Endothelial cell of umbilical vein (primary cell): ENCODE measurements around the gene SLC18A3. TPM values are rescaled to one million over a fixed set of nuclear protein-coding genes. Genes with fewer than 3 reads are reported as not detected.

Experiments
- BruUV-seq: library from RNA; stranded (reverse); fragments of 400-500 nt; replicated peaks from 2 replicates; lab custom pipeline; 2021; lab: Mats Ljungman, UMichigan
- CTCF ChIA-PET: fragments of 300-600, 350-600 bp; sonication (Branson Sonifier 250); formaldehyde crosslinking; loops from one replicate; lab custom pipeline; 2021; ENCODE audit warnings: antibody characterized with exemption, inconsistent platforms; lab: Charles Lee
- POLR2A ChIA-PET: fragments of 300-600, 350-600 bp; sonication (Branson Sonifier 250); formaldehyde crosslinking; loops from one replicate; lab custom pipeline; 2021; ENCODE audit warnings: antibody characterized with exemption, inconsistent platforms; lab: Charles Lee
- DNase-seq: peaks from one replicate; pipeline ENCODE4 v3.0.0-alpha.2; 2011; ENCODE audit warnings: low read depth, low spot score
- FAIRE-seq: peaks from 2 replicates; lab custom pipeline; 2011; peaks lifted over from hg19 to GRCh38; lab: Jason Lieb, UNC
- H2AFZ ChIP-seq: 2 replicates; pipeline ENCODE4 v1.6.0; 2012; ENCODE audit warnings: low read depth, low read length, control low read depth, inconsistent platforms
- H3K27ac ChIP-seq: 2 replicates; pipeline ENCODE4 v1.5.1; 2011; ENCODE audit warnings: low read depth, mild to moderate bottlenecking, control low read depth, low read length, moderate library complexity; ENCODE audit not compliant: insufficient read depth
- H3K27me3 ChIP-seq, 2 experiments: 2 replicates each; pipeline versions ENCODE4 v1.6.0 to v1.6.1; 2011; ENCODE audit warnings: low read length in 2 of 2, mixed read lengths in 1 of 2; ENCODE audit not compliant: control insufficient read depth in 2 of 2, insufficient read depth in 2 of 2
- H3K36me3 ChIP-seq, 2 experiments: 2 replicates in 1 of 2; 3 replicates in 1 of 2; pipeline ENCODE4 v1.5.1; 2011; ENCODE audit warnings: low read length in 2 of 2, mild to moderate bottlenecking in 1 of 2, moderate library complexity in 1 of 2; ENCODE audit not compliant: control insufficient read depth in 2 of 2, insufficient read depth in 2 of 2; ENCODE audit errors: extremely low read depth in 1 of 2
- H3K4me1 ChIP-seq: 3 replicates; pipeline ENCODE4 v1.5.1; 2011; ENCODE audit warnings: mild to moderate bottlenecking, low read length; ENCODE audit not compliant: control insufficient read depth, insufficient read depth; ENCODE audit errors: extremely low read depth
- H3K4me2 ChIP-seq: 2 replicates; pipeline ENCODE4 v1.6.1; 2011; ENCODE audit warnings: low read length, control low read depth, mixed read lengths; ENCODE audit not compliant: insufficient read depth
- H3K4me3 ChIP-seq, 3 experiments: fragments of 200-600 bp in 1 of 3; sonication (generic), shearing (Covaris generic) in 1 of 3; replicated peaks in 1 of 3; 2 replicates each; pipeline ENCODE4 v1.5.1; 2011 to 2016; ENCODE audit warnings: control low read depth in 3 of 3, low read length in 3 of 3, mild to moderate bottlenecking in 2 of 3, inconsistent platforms in 1 of 3, low read depth in 1 of 3, moderate library complexity in 1 of 3; ENCODE audit not compliant: insufficient read depth in 1 of 3
- H3K79me2 ChIP-seq: 2 replicates; pipeline ENCODE4 v1.6.0; 2012; ENCODE audit warnings: low read length, inconsistent platforms; ENCODE audit not compliant: control insufficient read depth, insufficient read depth
- H3K9ac ChIP-seq: replicated peaks from 2 replicates; pipeline ENCODE3; 2011; ENCODE audit warnings: low read length, control low read depth; ENCODE audit not compliant: insufficient read depth; ENCODE audit errors: extremely low read depth
- H3K9me1 ChIP-seq: replicated peaks from 3 replicates; pipeline ENCODE4 v1.6.0; 2011; ENCODE audit warnings: mild to moderate bottlenecking, low read length; ENCODE audit not compliant: control insufficient read depth, insufficient read depth; ENCODE audit errors: extremely low read depth
- H3K9me3 ChIP-seq: replicated peaks from 2 replicates; pipeline ENCODE4 v1.5.1; 2012; ENCODE audit warnings: low read length, inconsistent platforms; ENCODE audit not compliant: control insufficient read depth, insufficient read depth
- H4K20me1 ChIP-seq: replicated peaks from 2 replicates; pipeline ENCODE3; 2011; ENCODE audit warnings: mild to moderate bottlenecking, low read length; ENCODE audit not compliant: control insufficient read depth, insufficient read depth; ENCODE audit errors: extremely low read depth
- EZH2 ChIP-seq: IDR thresholded peaks from 2 replicates; pipeline ENCODE4 v1.6.1; 2012; ENCODE audit warnings: borderline replicate concordance, low read depth, mild to moderate bottlenecking, moderate library complexity, low read length, inconsistent platforms; ENCODE audit not compliant: severe bottlenecking
- FOS ChIP-seq: IDR thresholded peaks from 2 replicates; pipeline ENCODE4 v1.6.1; 2011; ENCODE audit warnings: mild to moderate bottlenecking, low read length, moderate library complexity, borderline replicate concordance; ENCODE audit not compliant: insufficient read depth
- POLR2AphosphoS5 ChIP-seq: IDR thresholded peaks from 2 replicates; pipeline ENCODE4 v1.6.1; 2012; ENCODE audit warnings: low read depth, mild to moderate bottlenecking, control low read depth, low read length, moderate library complexity; ENCODE audit not compliant: insufficient read depth
- dilution Hi-C: fragments of 300-500 bp; cut with MboI; formaldehyde crosslinking; loops from one replicate; pipeline ENCODE4 v1.15.0; 2019; ENCODE audit warnings: low sequenced_read_pairs; ENCODE audit not compliant: extremely low pct_ligation_motif_present
- intact Hi-C: fragments of 100-400 bp; cut with micrococcal nuclease; formaldehyde crosslinking; loops from one replicate; pipeline ENCODE4 v1.10.0; 2022
- polyA plus RNA-seq, 4 experiments: library from polyadenylated mRNA; depleted of rRNA in 3 of 4; stranded (reverse) in 3 of 4; unstranded in 1 of 4; fragments of >200 nt; gene quantifications; 2 replicates each; pipeline versions ENCODE4 v1.2.1 to v1.2.3, GENCODE V29; 2011 to 2012; ENCODE audit warnings: missing spikeins in 1 of 4
- total RNA-seq: library from RNA; stranded (reverse); gene quantifications from 2 replicates; pipeline ENCODE4 v1.2.3, GENCODE V29; 2021

Gene SLC18A3
- total and polyA plus RNA-seq, 2 donors (not counting 3 experiments of a cell fraction or from before 2014, with no cell fraction given) = not detected

DNA sequence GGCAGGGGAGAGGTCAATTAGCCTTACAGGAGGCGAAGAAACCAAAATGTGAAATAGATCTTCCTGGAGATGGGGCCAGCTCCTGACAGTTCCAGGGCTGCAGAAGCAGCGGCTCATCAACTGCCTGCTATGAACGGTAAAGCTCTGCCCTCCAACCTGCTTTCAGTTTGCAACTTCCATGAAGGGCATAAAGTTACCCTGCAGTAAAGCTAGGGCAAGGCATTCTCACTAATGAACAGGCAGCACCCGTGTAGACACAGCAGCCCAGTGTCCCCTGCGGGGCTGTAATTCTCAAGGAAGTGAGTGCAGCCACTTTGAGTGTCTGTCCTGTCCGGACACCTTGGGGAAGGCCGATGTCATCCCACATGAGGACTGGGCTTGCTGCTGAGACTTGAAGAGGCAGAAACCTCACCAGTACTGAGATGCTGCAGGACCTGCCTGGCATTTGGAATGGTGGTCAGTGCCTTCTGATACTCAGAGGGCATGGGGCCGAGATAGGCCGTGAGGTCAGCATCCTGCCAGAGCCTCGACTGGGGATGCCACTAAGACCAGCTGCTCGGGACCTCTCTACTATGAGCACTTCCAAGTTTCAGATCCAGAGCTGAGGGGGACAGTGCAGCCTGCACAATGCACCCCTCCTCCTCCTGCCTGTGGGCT is 43.3 kb downstream of the SLC18A3 start:
- BruUV-seq = no TSS peak
- TF ChIP-seq FOS = no peak
- H3K4me3 ChIP-seq = no peak overlapping the region
- ChIA-PET CTCF (no interaction called here), POLR2A (no interaction called here)
- DNase-seq = no peak
- peaks cover 0 to 2% of the 10 kb centered on the region in 2 experiments for H3K27me3 ChIP-seq
- no peak overlapping the region for H3K9ac ChIP-seq
- no peak for FAIRE-seq
- H3K27ac ChIP-seq = no peak overlapping the region
- H3K4me2 ChIP-seq = no peak overlapping the region
- H3K9me1 ChIP-seq = no peaks in the 10 kb centered on the region
- H4K20me1 ChIP-seq = no peaks in the 10 kb centered on the region
- dilution Hi-C loops = no loop called here
- H2AFZ ChIP-seq = no peak overlapping the region
- no peaks in the 10 kb centered on the region for H3K36me3 ChIP-seq
- H3K4me1 ChIP-seq = no peaks in the 10 kb centered on the region
- intact Hi-C loops = no loop called here
- no peaks in the 10 kb centered on the region for H3K79me2 ChIP-seq
- H3K9me3 ChIP-seq = no peaks in the 10 kb centered on the region

DNA sequence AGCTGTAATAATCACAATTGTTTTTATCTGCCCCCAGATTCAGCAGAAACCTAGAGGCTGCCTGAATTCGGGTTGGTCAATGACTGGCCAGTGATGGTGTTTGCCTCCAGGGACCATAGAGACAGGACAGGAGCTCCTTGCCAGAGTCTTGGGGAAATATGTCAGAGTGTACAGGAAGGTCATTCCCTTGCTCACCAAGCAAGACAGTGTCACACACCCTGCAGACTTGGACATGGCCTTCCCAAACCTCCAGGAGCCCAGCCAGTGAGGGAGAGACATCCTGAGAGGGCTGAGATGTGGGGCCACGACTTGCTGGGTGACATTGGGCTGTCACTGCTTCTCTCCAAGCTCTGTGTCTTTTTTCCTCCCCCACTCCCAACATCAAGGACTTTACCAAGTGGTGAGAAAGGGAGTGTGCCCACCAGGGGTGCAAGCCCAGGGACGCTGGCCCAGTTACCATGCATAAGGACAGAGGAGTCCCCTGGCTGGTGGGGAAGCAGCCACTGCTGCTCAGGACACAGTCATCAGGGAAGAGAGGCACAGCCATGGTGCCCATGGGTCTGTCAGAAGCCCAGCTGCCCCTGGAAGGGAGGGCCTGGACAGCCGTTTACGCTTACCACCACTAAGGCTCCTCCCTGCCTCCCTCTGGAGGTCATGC is 44.1 kb downstream of the SLC18A3 start:
- Histone ChIP-seq H2AFZ (no peak overlapping the region), H3K4me1 (no peaks in the 10 kb centered on the region), H3K79me2 (no peaks in the 10 kb centered on the region), H3K4me3 (no peak overlapping the region), H3K4me2 (no peak overlapping the region), H3K9me1 (no peaks in the 10 kb centered on the region), H3K27ac (no peak overlapping the region), H3K9me3 (no peaks in the 10 kb centered on the region), H3K9ac (no peak overlapping the region), H3K27me3 (peaks cover 0 to under 1% of the 10 kb centered on the region in 2 experiments), H3K36me3 (no peaks in the 10 kb centered on the region), H4K20me1 (no peaks in the 10 kb centered on the region)
- no peak for DNase-seq
- ChIA-PET POLR2A (no interaction called here), CTCF (no interaction called here)
- TF ChIP-seq EZH2 (no peak), POLR2AphosphoS5 (no peak)
- intact Hi-C loops = no loop called here
- dilution Hi-C loops = no loop called here
- no TSS peak for BruUV-seq
- FAIRE-seq = no peak
